HUES6 (cell line): ENCODE results near the gene DACT2.

Source experiments
- H3K27ac ChIP-seq: 2 replicates; pipeline ENCODE4 v1.7.0; 2013; ENCODE audit warnings: low read depth, mild to moderate bottlenecking, low read length, inconsistent platforms
- H3K27me3 ChIP-seq: 2 replicates; pipeline ENCODE4 v1.6.1; 2013; ENCODE audit warnings: low read length; ENCODE audit not compliant: control insufficient read depth, insufficient read depth
- H3K36me3 ChIP-seq: 2 replicates; pipeline ENCODE4 v1.6.1; 2013; ENCODE audit warnings: low read length; ENCODE audit not compliant: control insufficient read depth, insufficient read depth
- H3K4me1 ChIP-seq: 2 replicates; pipeline ENCODE4 v1.6.1; 2013; ENCODE audit warnings: low read length; ENCODE audit not compliant: control insufficient read depth, insufficient read depth
- H3K4me3 ChIP-seq: 2 replicates; pipeline ENCODE4 v1.5.1; 2013; ENCODE audit warnings: low read depth, low read length
- H3K9ac ChIP-seq: one replicate; pipeline ENCODE4 v1.6.1; 2013; ENCODE audit warnings: mild to moderate bottlenecking, low read length
- H3K9me3 ChIP-seq: 2 replicates; pipeline ENCODE4 v1.6.1; 2013; ENCODE audit warnings: low read depth, low read length; ENCODE audit not compliant: control insufficient read depth, insufficient read depth

Gene DACT2

GRCh38 chr6:168349718-168350210 is 30.2 kb upstream of the DACT2 start:
- Histone ChIP-seq H3K27me3 (peaks cover 4% of the 10 kb centered on the region; the same call in 1 of the 2 replicates), H3K27ac (no peak overlapping the region), H3K4me3 (no peak overlapping the region), H3K9me3 (no peaks in the 10 kb centered on the region), H3K36me3 (no peaks in the 10 kb centered on the region), H3K4me1 (no peaks in the 10 kb centered on the region), H3K9ac (no peak overlapping the region)

GRCh38 chr6:168348186-168348585 is 28.6 kb upstream of the DACT2 start:
- peaks cover 8% of the 10 kb centered on the region; the same call in 1 of the 2 replicates for H3K27me3 ChIP-seq

DNA sequence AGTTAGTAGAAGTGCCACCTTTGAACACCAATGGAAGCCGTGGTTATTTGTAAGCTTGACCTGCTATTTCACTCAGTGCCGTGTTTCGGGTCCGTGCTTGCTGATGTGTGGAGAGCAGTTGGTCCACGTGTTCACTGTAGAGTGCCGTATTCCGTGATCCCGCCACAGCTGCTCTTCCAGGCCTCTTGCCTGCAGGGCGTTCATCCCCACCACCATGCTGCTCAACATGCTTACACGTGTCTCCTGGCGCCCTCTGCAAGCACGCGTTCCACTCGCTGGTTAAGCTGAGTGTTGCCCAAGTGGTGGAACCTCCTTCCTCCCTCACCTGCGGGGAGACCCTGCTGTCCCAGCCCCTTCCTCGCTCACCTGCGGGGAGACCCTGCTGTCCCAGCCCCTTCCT is 28.0 kb upstream of the DACT2 start:
- no peak overlapping the region for H3K4me3 ChIP-seq
- H3K4me1 ChIP-seq, result peaks cover 4% of the 10 kb centered on the region; the same call in 1 of the 2 replicates
- no peak overlapping the region for H3K9ac ChIP-seq
- H3K27me3 ChIP-seq, result peaks cover 9% of the 10 kb centered on the region; the same call in 1 of the 2 replicates
- H3K9me3 ChIP-seq, result no peaks in the 10 kb centered on the region
- H3K36me3 ChIP-seq, result no peaks in the 10 kb centered on the region
- H3K27ac ChIP-seq, result no peak overlapping the region

More at GRCh38 chr6:168348186-168348585, 28.6 kb upstream of the DACT2 start:
- Histone ChIP-seq H3K27ac (no peak overlapping the region), H3K4me1 (peaks cover 4% of the 10 kb centered on the region; the same call in 1 of the 2 replicates), H3K36me3 (no peaks in the 10 kb centered on the region), H3K9ac (no peak overlapping the region), H3K4me3 (no peak overlapping the region), H3K9me3 (no peaks in the 10 kb centered on the region)

GRCh38 chr6:168347053-168347452 is 27.5 kb upstream of the DACT2 start:
- Histone ChIP-seq H3K4me3 (no peak overlapping the region), H3K36me3 (no peaks in the 10 kb centered on the region), H3K4me1 (peaks cover 4% of the 10 kb centered on the region; the same call in 1 of the 2 replicates), H3K9ac (no peak overlapping the region), H3K27me3 (peaks cover 8% of the 10 kb centered on the region; the same call in 1 of the 2 replicates), H3K9me3 (no peaks in the 10 kb centered on the region), H3K27ac (no peak overlapping the region)

GRCh38 chr6:168345896-168346754 is 26.5 kb upstream of the DACT2 start:
- H3K27ac ChIP-seq, result no peak overlapping the region
- peaks cover 12% of the 10 kb centered on the region; the same call in 1 of the 2 replicates for H3K27me3 ChIP-seq
- no peak overlapping the region for H3K4me3 ChIP-seq
- H3K9me3 ChIP-seq, result no peaks in the 10 kb centered on the region
- H3K36me3 ChIP-seq, result no peaks in the 10 kb centered on the region
- H3K9ac ChIP-seq, result no peak overlapping the region
- H3K4me1 ChIP-seq, result peaks cover 4% of the 10 kb centered on the region; the same call in 1 of the 2 replicates

DNA sequence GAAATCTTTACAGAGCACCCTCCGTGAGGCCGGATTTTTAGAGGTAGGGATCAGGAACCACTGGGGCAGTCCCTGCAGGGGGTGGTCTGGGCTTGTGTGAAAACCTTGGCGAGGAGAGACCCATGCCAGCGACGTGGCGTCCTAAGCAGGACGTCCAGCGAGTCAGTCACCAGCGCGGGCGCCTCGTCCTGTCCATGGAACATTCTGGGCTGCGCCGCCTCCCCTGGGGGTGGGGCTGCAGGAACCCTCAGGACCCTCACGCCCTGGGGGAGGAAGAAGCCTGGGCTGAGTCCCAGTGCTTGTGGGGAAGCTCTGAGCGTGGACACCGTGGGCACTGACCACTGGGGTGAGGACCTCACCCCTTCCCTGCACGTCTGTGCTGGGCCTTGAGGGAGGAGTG is 25.7 kb upstream of the DACT2 start:
- no peak overlapping the region for H3K9ac ChIP-seq
- H3K27ac ChIP-seq, result no peak overlapping the region

DNA sequence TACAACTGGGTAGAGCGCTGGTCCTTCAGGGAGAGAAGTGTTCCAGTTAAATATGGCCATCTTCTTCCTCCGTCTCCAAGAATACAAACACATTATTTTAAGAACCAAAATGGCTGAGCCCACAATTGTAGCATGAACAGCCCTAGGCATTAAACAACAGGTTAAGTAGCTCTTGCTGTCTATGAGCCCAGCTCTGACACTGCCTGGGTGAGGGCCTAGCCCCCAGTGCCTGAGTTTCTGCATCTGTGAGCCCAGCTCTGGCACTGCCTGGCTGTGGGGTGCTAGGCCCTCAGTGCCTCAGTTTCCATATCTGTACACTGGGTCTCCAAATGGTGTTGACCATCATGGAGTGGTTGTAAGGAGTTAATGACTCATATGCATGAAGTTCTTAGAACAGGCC is 24.8 kb upstream of the DACT2 start:
- no peaks in the 10 kb centered on the region for H3K36me3 ChIP-seq
- peaks cover 4% of the 10 kb centered on the region; the same call in 1 of the 2 replicates for H3K4me1 ChIP-seq
- H3K4me3 ChIP-seq, result no peak overlapping the region
- H3K9ac ChIP-seq, result no peak overlapping the region
- no peak overlapping the region for H3K27ac ChIP-seq
- H3K27me3 ChIP-seq, result peaks cover 12% of the 10 kb centered on the region; the same call in 1 of the 2 replicates
- H3K9me3 ChIP-seq, result no peaks in the 10 kb centered on the region

More for the DNA sequence above, 25.7 kb upstream of the DACT2 start:
- H3K4me1 ChIP-seq, result peaks cover 4% of the 10 kb centered on the region; the same call in 1 of the 2 replicates
- H3K9me3 ChIP-seq, result no peaks in the 10 kb centered on the region
- peaks cover 12% of the 10 kb centered on the region; the same call in 1 of the 2 replicates for H3K27me3 ChIP-seq
- no peaks in the 10 kb centered on the region for H3K36me3 ChIP-seq
- no peak overlapping the region for H3K4me3 ChIP-seq

GRCh38 chr6:168343239-168344150 is 23.9 kb upstream of the DACT2 start:
- H3K4me3 ChIP-seq, result no peak overlapping the region
- H3K36me3 ChIP-seq, result no peaks in the 10 kb centered on the region
- no peaks in the 10 kb centered on the region for H3K9me3 ChIP-seq
- H3K27ac ChIP-seq, result no peak overlapping the region
- peaks cover 4% of the 10 kb centered on the region; the same call in 1 of the 2 replicates for H3K4me1 ChIP-seq
- H3K9ac ChIP-seq, result no peak overlapping the region
- H3K27me3 ChIP-seq, result peaks cover 12% of the 10 kb centered on the region; the same call in 1 of the 2 replicates

GRCh38 chr6:168342636-168343035 is 23.1 kb upstream of the DACT2 start:
- no peaks in the 10 kb centered on the region for H3K36me3 ChIP-seq
- no peak overlapping the region for H3K4me3 ChIP-seq
- peaks cover 4% of the 10 kb centered on the region; the same call in 1 of the 2 replicates for H3K4me1 ChIP-seq
- H3K9me3 ChIP-seq, result no peaks in the 10 kb centered on the region
- H3K27ac ChIP-seq, result no peak overlapping the region
- H3K27me3 ChIP-seq, result peaks cover 12% of the 10 kb centered on the region; the same call in 1 of the 2 replicates
- H3K9ac ChIP-seq, result no peak overlapping the region

GRCh38 chr6:168341280-168341900 is 21.8 kb upstream of the DACT2 start:
- H3K27me3 ChIP-seq, result peaks cover 20% of the 10 kb centered on the region; the same call in 1 of the 2 replicates
- no peak overlapping the region for H3K4me3 ChIP-seq
- H3K4me1 ChIP-seq, result peaks cover 4% of the 10 kb centered on the region; the same call in 1 of the 2 replicates
- no peak overlapping the region for H3K27ac ChIP-seq
- no peaks in the 10 kb centered on the region for H3K9me3 ChIP-seq
- no peaks in the 10 kb centered on the region for H3K36me3 ChIP-seq
- no peak overlapping the region for H3K9ac ChIP-seq
